Stimulated activated naive B cell treated with anti-CD40 and anti-IgM and Interleukin-4, amounts not matched to agents 10 μg/mL and 1 μg/mL and 100 μg/mL, for 72 hours (primary cell): ENCODE results near the gene PTPN21.

Experiments used
- ATAC-seq, 2 donors: fragments of 150-1000 bp; cut with Tn5 transposase; replicated peaks; 2 replicates each; pipeline ENCODE4 v1.10.0; 2021; ENCODE audit warnings: moderate library complexity in 1 of 2
- DNase-seq: peaks from one replicate; pipeline ENCODE4 v3.0.0; 2021
- H3K27ac Mint-ChIP-seq: one replicate; pipeline ENCODE4 v1.8.0; 2022; ENCODE audit warnings: mild to moderate bottlenecking, mixed read lengths
- H3K27me3 Mint-ChIP-seq, 2 donors: one replicate each; pipeline ENCODE4 v1.8.0; 2022; ENCODE audit warnings: mixed read lengths in 2 of 2
- H3K36me3 Mint-ChIP-seq, 2 donors: one replicate each; pipeline ENCODE4 v1.8.0; 2022; ENCODE audit warnings: mixed read lengths in 2 of 2, mild to moderate bottlenecking in 1 of 2
- H3K4me1 Mint-ChIP-seq, 2 donors: one replicate each; pipeline ENCODE4 v1.8.0; 2022; ENCODE audit warnings: mixed read lengths in 2 of 2, mild to moderate bottlenecking in 1 of 2
- H3K4me3 Mint-ChIP-seq, 2 donors: one replicate each; pipeline ENCODE4 v1.8.0; 2022; ENCODE audit warnings: mild to moderate bottlenecking in 2 of 2, mixed read lengths in 2 of 2, moderate library complexity in 1 of 2
- H3K9me3 Mint-ChIP-seq, 2 donors: one replicate each; pipeline ENCODE4 v1.8.0; 2022; ENCODE audit warnings: mixed read lengths in 2 of 2, mild to moderate bottlenecking in 1 of 2

PTPN21 gene

GRCh38 chr14:88481794-88482193, 73.0 kb downstream of the PTPN21 start:
- Mint-ChIP-seq H3K27ac (no peak overlapping the region), H3K4me1 (no peaks in the 10 kb centered on the region), H3K36me3 (no peaks in the 10 kb centered on the region), H3K27me3 (peaks cover 11 to 20% of the 10 kb centered on the region in 2 donors), H3K9me3 (peaks cover 0 to 2% of the 10 kb centered on the region in 2 donors), H3K4me3 (no peak overlapping the region)
- DNase-seq (no peak), ATAC-seq (no peak)

GRCh38 chr14:88481059-88481458, 73.7 kb downstream of the PTPN21 start:
- H3K27me3 Mint-ChIP-seq = peaks cover 11 to 20% of the 10 kb centered on the region in 2 donors
- H3K4me3 Mint-ChIP-seq = no peak overlapping the region
- DNase-seq (no peak), ATAC-seq (no peak)
- no peaks in the 10 kb centered on the region for H3K4me1 Mint-ChIP-seq
- peaks cover 0 to 2% of the 10 kb centered on the region in 2 donors for H3K9me3 Mint-ChIP-seq
- H3K36me3 Mint-ChIP-seq = no peaks in the 10 kb centered on the region
- no peak overlapping the region for H3K27ac Mint-ChIP-seq

DNA sequence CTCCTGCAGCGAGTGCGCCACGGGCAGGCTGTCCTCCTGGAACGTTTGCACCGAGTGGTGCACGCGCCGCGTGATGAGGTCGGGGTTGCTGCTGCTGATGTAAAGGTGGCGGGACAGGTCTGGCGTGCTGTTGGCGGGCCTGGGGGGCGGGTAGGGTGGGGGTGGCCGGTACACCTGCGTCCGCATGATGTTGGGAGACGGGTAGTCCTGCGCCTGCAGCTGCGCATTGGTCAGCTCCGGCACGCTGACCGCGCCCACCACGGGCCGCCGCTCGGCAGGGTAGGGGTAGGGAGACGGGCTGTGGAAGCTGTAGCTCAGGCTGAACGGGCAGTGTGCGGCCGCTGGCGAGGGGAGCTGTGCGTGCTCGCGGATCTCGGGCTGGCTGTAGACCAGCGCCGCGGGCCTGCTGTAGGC, 75.2 kb downstream of the PTPN21 start:
- H3K4me1 Mint-ChIP-seq = no peaks in the 10 kb centered on the region
- no peak for DNase-seq
- H3K27me3 Mint-ChIP-seq = peaks cover 11 to 20% of the 10 kb centered on the region in 2 donors

DNA sequence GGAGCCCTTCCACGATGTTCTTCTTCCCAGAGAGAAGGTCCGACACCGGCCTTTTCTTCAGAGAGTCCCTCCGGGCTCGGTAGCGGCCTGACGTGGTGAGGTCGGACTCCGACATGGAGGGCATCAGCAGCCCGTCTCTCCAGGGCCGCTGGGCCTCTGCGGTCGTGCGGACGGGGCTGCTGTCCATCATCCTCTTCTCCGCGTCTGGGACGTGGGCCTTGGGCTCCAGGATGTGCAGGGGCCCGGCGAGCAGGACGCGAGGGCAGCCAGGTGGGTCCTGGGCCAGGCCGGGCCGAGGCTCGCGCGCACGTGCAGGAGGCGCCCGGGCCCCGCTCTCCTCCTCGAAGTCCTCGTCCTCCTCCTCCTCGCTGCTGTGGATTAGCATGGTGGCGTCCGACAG, 75.9 kb downstream of the PTPN21 start:
- Mint-ChIP-seq H3K9me3 (peaks cover 0 to 2% of the 10 kb centered on the region in 2 donors), H3K27me3 (peaks cover 11 to 20% of the 10 kb centered on the region in 2 donors), H3K36me3 (no peaks in the 10 kb centered on the region), H3K4me3 (no peak overlapping the region), H3K27ac (no peak overlapping the region), H3K4me1 (no peaks in the 10 kb centered on the region)
- no peak for DNase-seq
- no peak for ATAC-seq

More for the DNA sequence above, 75.2 kb downstream of the PTPN21 start:
- Mint-ChIP-seq H3K4me3 (no peak overlapping the region), H3K9me3 (peaks cover 0 to 2% of the 10 kb centered on the region in 2 donors), H3K27ac (no peak overlapping the region), H3K36me3 (no peaks in the 10 kb centered on the region)
- no peak for ATAC-seq

DNA sequence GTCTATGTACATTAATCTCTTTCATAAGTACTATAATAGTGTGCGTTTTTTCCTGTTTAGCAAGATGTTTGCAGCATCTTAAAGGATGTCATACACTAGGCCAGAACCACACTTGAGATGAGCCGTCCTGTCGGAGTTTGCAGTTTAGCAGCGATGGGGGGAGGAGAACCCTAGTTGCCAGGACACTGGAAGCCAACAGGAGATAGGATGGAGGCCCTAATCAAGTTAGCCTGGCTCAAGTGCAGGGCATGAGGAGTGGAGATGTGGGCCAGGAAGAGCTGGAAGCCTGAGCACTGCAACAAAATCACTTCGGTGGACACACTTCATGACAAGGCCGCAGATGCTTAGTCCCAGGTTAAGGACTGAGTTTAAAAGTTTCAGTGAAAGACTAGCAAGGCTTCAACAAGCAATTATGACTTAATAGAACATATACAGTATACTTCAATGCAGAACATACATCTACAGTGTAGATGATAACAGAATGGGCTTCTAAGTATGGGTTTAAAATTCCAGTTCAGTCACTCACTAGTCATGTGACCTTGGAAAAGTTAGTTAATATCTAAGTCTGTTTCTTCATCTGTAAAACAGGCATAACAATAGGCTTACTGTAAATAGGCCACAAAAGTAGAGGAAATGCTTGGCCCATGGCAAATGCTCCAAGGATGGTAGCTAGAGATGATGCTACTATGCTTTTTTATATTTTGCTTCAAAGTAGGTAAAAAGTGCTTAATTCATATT, 77.1 kb downstream of the PTPN21 start:
- no peak for DNase-seq
- H3K9me3 Mint-ChIP-seq = peaks cover 0 to 2% of the 10 kb centered on the region in 2 donors
- H3K27me3 Mint-ChIP-seq = peaks cover 10 to 13% of the 10 kb centered on the region in 2 donors
- H3K4me1 Mint-ChIP-seq = no peaks in the 10 kb centered on the region
- H3K27ac Mint-ChIP-seq = no peak overlapping the region
- H3K36me3 Mint-ChIP-seq = no peaks in the 10 kb centered on the region
- no peak overlapping the region for H3K4me3 Mint-ChIP-seq
- ATAC-seq = no peak

- no peak overlapping the region for H3K4me3 Mint-ChIP-seq
- H3K27me3 Mint-ChIP-seq = peaks cover 1 to 6% of the 10 kb centered on the region in 2 donors
- no peak for ATAC-seq
- peaks cover 0 to 2% of the 10 kb centered on the region in 2 donors for H3K9me3 Mint-ChIP-seq
- H3K36me3 Mint-ChIP-seq = no peaks in the 10 kb centered on the region
- H3K4me1 Mint-ChIP-seq = no peaks in the 10 kb centered on the region
- H3K27ac Mint-ChIP-seq = no peak overlapping the region
- DNase-seq = no peak
These were observed 78.0 kb downstream of the PTPN21 start for GRCh38 chr14:88476825-88477224.

DNA sequence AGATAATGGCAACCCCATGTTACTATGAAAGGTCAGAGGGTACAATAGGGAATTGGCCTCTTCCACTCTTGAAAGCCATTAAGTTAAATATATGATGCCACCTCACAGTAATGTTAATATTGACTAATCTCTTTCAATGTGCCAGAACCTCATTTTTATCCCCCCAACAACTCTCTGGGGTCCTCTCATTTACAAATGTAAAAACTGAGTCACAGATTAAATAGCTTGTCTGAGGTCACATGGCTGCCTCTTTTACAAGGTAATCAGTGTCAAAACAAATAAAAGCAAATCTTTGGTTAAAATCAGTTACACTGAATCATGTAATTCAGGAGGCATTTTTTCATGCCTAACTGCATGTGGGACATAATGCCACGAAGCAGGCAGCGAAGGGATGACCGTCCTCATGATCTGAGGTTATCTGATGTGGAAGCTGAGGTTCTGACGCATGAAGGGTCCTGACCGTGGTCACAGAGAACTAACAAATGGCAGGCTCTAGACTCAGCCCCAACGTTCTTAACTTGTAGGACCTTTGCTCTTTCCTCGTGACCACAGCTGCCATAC, 78.5 kb downstream of the PTPN21 start:
- H3K9me3 Mint-ChIP-seq = peaks cover 0 to 2% of the 10 kb centered on the region in 2 donors
- DNase-seq (no peak), ATAC-seq (no peak)
- no peak overlapping the region for H3K4me3 Mint-ChIP-seq
- peaks cover 0 to 2% of the 10 kb centered on the region in 2 donors for H3K27me3 Mint-ChIP-seq
- H3K27ac Mint-ChIP-seq = no peak overlapping the region
- H3K36me3 Mint-ChIP-seq = no peaks in the 10 kb centered on the region
- no peaks in the 10 kb centered on the region for H3K4me1 Mint-ChIP-seq

DNA sequence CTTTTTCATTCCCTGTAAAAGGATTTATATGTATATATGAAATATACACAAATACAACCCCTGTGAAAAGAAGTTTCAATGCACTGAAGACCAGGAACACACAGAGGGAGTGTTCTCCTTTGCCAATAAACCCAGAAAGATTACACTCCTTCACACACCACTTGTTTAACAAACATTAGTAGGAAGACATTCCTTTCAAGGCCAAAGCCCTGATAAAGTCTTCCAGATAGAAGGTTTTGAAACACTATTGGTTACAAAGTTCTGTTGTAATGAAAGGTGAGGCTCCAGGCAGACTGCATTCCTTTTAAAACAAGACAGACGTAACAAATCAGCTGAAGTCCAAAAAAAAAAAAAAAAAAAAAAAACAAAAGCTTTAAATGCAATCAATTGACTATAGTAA, 81.0 kb downstream of the PTPN21 start:
- no peaks in the 10 kb centered on the region for H3K9me3 Mint-ChIP-seq
- no peak overlapping the region for H3K27ac Mint-ChIP-seq
- H3K4me3 Mint-ChIP-seq = no peak overlapping the region
- no peaks in the 10 kb centered on the region for H3K36me3 Mint-ChIP-seq
- H3K4me1 Mint-ChIP-seq = no peaks in the 10 kb centered on the region
- DNase-seq (no peak), ATAC-seq (no peak)
- no peaks in the 10 kb centered on the region for H3K27me3 Mint-ChIP-seq

- ATAC-seq = no peak
- Mint-ChIP-seq H3K27me3 (no peaks in the 10 kb centered on the region), H3K9me3 (no peaks in the 10 kb centered on the region), H3K27ac (no peak overlapping the region), H3K36me3 (no peaks in the 10 kb centered on the region), H3K4me1 (no peaks in the 10 kb centered on the region), H3K4me3 (no peak overlapping the region)
- DNase-seq = no peak
These were observed 84.0 kb downstream of the PTPN21 start for GRCh38 chr14:88470542-88471440.

DNA sequence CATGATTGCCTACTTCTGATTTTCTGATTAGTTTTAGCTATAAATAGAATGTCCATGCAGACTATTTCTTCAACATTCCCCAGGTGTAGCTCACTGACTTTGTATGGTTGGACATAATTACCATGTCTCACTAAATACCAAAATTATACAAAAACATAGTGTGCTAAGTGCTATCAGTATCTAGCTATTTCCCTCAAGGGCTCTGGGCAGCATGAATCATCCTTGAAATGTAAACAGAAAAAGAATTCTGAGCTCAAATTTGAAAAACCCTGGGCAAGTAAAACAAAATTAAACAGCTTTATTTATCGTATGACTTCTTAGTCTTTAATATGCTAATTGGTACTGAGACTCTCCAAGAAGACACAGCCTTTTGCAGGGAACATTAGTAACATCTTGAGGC, 86.4 kb downstream of the PTPN21 start:
- Mint-ChIP-seq H3K27me3 (no peaks in the 10 kb centered on the region), H3K36me3 (peaks cover 0 to 3% of the 10 kb centered on the region in 2 donors), H3K9me3 (no peaks in the 10 kb centered on the region), H3K4me3 (no peak overlapping the region), H3K4me1 (no peaks in the 10 kb centered on the region), H3K27ac (no peak overlapping the region)
- DNase-seq = no peak
- no peak for ATAC-seq

GRCh38 chr14:88463318-88463717, 91.5 kb downstream of the PTPN21 start:
- Mint-ChIP-seq H3K36me3 (peaks cover 25 to 35% of the 10 kb centered on the region in 2 donors), H3K27ac (no peak overlapping the region), H3K4me1 (no peaks in the 10 kb centered on the region), H3K4me3 (no peak overlapping the region), H3K9me3 (peaks cover 3 to 5% of the 10 kb centered on the region in 2 donors), H3K27me3 (no peaks in the 10 kb centered on the region)
- ATAC-seq (no peak), DNase-seq (no peak)

- peaks cover 25 to 46% of the 10 kb centered on the region in 2 donors for H3K36me3 Mint-ChIP-seq
These were observed 99.9 kb downstream of the PTPN21 start for GRCh38 chr14:88454886-88455285.

DNA sequence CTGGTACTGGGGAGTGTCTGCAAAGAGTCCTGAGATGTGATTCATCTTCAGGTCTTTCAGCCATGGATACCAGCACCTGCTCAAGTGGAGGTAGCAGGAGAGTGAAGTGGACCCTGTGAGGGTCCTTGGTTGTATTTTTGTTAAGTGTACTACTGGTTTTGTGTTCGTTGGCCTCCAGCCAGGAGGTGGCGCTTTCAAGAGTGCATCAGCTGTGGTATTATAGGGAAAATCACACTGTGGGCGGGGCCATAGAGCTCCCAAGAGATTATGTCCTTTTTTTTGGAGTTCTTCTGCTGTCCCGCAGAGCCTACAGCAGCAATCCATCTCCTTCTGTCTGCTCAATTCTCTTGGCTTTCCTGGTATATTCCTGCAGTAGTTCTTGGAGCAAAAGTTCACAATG, 102.6 kb downstream of the PTPN21 start:
- no peak for DNase-seq
- H3K4me3 Mint-ChIP-seq = no peak overlapping the region
- H3K36me3 Mint-ChIP-seq = peaks cover 27 to 43% of the 10 kb centered on the region in 2 donors
- peaks cover 4 to 10% of the 10 kb centered on the region in 2 donors for H3K9me3 Mint-ChIP-seq
- ATAC-seq = no peak
- H3K4me1 Mint-ChIP-seq = no peaks in the 10 kb centered on the region
- no peaks in the 10 kb centered on the region for H3K27me3 Mint-ChIP-seq
- H3K27ac Mint-ChIP-seq = no peak overlapping the region

More at GRCh38 chr14:88454886-88455285, 99.9 kb downstream of the PTPN21 start:
- peaks cover 7 to 8% of the 10 kb centered on the region in 2 donors for H3K9me3 Mint-ChIP-seq
- ATAC-seq (no peak), DNase-seq (no peak)
- no peak overlapping the region for H3K27ac Mint-ChIP-seq
- no peak overlapping the region for H3K4me3 Mint-ChIP-seq
- H3K27me3 Mint-ChIP-seq = no peaks in the 10 kb centered on the region
- H3K4me1 Mint-ChIP-seq = no peaks in the 10 kb centered on the region

DNA sequence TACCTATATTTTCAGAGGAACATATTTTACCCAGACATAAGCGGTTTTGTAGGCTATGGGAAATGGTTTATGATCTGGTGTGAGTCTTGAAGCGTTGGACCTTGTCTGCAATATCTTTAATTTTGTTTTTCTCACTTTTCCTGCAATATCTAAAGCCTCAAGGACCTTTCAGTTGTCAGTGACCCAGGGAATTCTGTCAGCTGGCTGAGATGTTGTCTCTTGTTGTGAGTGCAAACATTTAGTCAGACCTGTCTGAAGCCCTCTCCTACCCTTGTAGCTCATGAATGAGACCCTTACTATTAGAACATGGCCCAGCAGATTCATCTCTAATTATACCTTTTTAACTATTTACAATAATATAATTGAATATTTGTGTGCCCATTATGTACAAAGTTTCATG, 115.7 kb downstream of the PTPN21 start:
- peaks cover 3 to 12% of the 10 kb centered on the region in 2 donors for H3K36me3 Mint-ChIP-seq
- H3K27ac Mint-ChIP-seq = no peak overlapping the region
- no peaks in the 10 kb centered on the region for H3K4me1 Mint-ChIP-seq
- no peak for ATAC-seq
- no peaks in the 10 kb centered on the region for H3K9me3 Mint-ChIP-seq
- no peak for DNase-seq
- H3K4me3 Mint-ChIP-seq = no peak overlapping the region
- no peaks in the 10 kb centered on the region for H3K27me3 Mint-ChIP-seq
